Spleen (tissue), 11 donors: ENCODE data around the gene GALNTL6. TPM values are rescaled to one million over a fixed set of nuclear protein-coding genes. Genes with fewer than 3 reads are reported as not detected.

ENCODE experiments used
- DNase-seq: peaks from one replicate; pipeline ENCODE4 v3.0.0-alpha.2; 2020
- H3K27ac ChIP-seq, 8 donors: fragments of 200-600 bp; sonication (generic) in 7 of 8; 1 replicate in 4 of 8; 2 replicates in 4 of 8; pipeline versions ENCODE4 v1.5.0 to v1.8.0; 2016 to 2021; ENCODE audit warnings: inconsistent platforms in 4 of 8, mild to moderate bottlenecking in 4 of 8, moderate library complexity in 1 of 8
- H3K27me3 ChIP-seq, 7 donors: fragments of 200-600 bp; sonication (generic) in 6 of 7; replicated peaks in 1 of 7; 1 replicate in 4 of 7; 2 replicates in 3 of 7; pipeline versions ENCODE4 v1.5.0 to v1.8.0; 2016 to 2021; ENCODE audit warnings: inconsistent platforms in 3 of 7, mild to moderate bottlenecking in 1 of 7
- H3K36me3 ChIP-seq, 6 donors: fragments of 200-600 bp; sonication (generic) in 5 of 6; 1 replicate in 4 of 6; 2 replicates in 2 of 6; pipeline versions ENCODE4 v1.5.0 to v1.8.0; 2016 to 2021; ENCODE audit warnings: inconsistent platforms in 2 of 6
- H3K4me1 ChIP-seq, 6 donors: fragments of 200-600 bp; sonication (generic) in 5 of 6; 1 replicate in 3 of 6; 2 replicates in 3 of 6; pipeline versions ENCODE4 v1.5.0 to v1.8.0; 2016 to 2021; ENCODE audit warnings: inconsistent platforms in 3 of 6
- H3K4me3 ChIP-seq, 8 donors: fragments of 200-600 bp; sonication (generic) in 7 of 8; 1 replicate in 4 of 8; 2 replicates in 4 of 8; pipeline versions ENCODE4 v1.5.0 to v1.8.0; 2016 to 2021; ENCODE audit warnings: inconsistent platforms in 4 of 8, mild to moderate bottlenecking in 4 of 8, moderate library complexity in 2 of 8
- H3K9me3 ChIP-seq, 8 donors: fragments of 200-600 bp; sonication (generic) in 7 of 8; 1 replicate in 4 of 8; 2 replicates in 4 of 8; pipeline versions ENCODE4 v1.5.0 to v1.8.0; 2016 to 2021; ENCODE audit warnings: inconsistent platforms in 4 of 8
- CTCF ChIP-seq, 11 experiments: fragments of 200-600 bp in 7 of 11; fragments of 450-650 bp in 4 of 11; sonication (generic) in 4 of 11; IDR thresholded peaks in 8 of 11; conservative IDR thresholded peaks in 3 of 11; 1 replicate in 7 of 11; 2 replicates in 4 of 11; pipeline versions ENCODE4 v1.4.0 to v1.8.0; 2016 to 2021; ENCODE audit warnings: antibody characterized with exemption in 11 of 11, inconsistent platforms in 4 of 11, mild to moderate bottlenecking in 1 of 11
- POLR2A ChIP-seq, 3 donors: fragments of 450-650 bp; IDR thresholded peaks; one replicate each; pipeline ENCODE4 v1.5.1; 2017; ENCODE audit warnings: antibody characterized with exemption in 3 of 3, mild to moderate bottlenecking in 1 of 3
- POLR2AphosphoS5 ChIP-seq, 3 donors: sonication (generic); formaldehyde crosslinking; IDR thresholded peaks; one replicate each; pipeline ENCODE4 v1.5.1; 2017; ENCODE audit warnings: antibody characterized with exemption in 3 of 3
- WGBS, 5 donors: extraction: QIAGEN DNeasy Blood & Tissue Kit in 3 of 5; methylation state at CpG; one replicate each; pipeline versions ENCODE4 v1.1.5 to v1.1.7; 2013 to 2018; 5-methylcytosine and 5-hydroxymethylcytosine counted together
- intact Hi-C: fragments of 100-400 bp; cut with DNase I; formaldehyde crosslinking; loops from one replicate; pipeline ENCODE4 v1.15.0; 2023; ENCODE audit warnings: low total_unique reads
- polyA plus RNA-seq, 3 donors: library from polyadenylated mRNA; stranded (reverse); fragments of 200-250 nt; gene quantifications; one replicate each; pipeline ENCODE4 v1.2.1, GENCODE V29; 2013
- total RNA-seq, 7 donors: library from RNA; depleted of rRNA in 3 of 7; stranded (reverse); fragments of >200 nt in 3 of 7; fragmentation: NEBNext Ultra II Directional in 4 of 7; extraction: Animal tissue kit (Norgen Biotek cat#: 25700) in 4 of 7; gene quantifications; one replicate each; pipeline versions ENCODE4 v1.1.0 to v1.2.1, GENCODE V29; 2016 to 2021
- donor health status: healthy with polysubstance abuse.
- donor health status: DM: no; HTN: no; CAD: no; lungs with moderate emphysema.
- donor health status: DM: no; HTN: no; CAD: no.
- donor health status: Bipolar disorder and iron deficiency.
- donor health status: healthy.
- donor health status: DM: no; HTN: no; CAD: no.
- donor health status: DM: yes; HTN: yes; CAD: no.

Gene GALNTL6
- total and polyA plus RNA-seq, 10 donors = 3.2 to 12.5 (median 7.1) TPM

- Histone ChIP-seq H3K27ac (no peak overlapping the region), H3K9me3 (no peaks in the 10 kb centered on the region), H3K4me1 (no peaks in the 10 kb centered on the region), H3K4me3 (no peak overlapping the region), H3K36me3 (no peaks in the 10 kb centered on the region), H3K27me3 (no peaks in the 10 kb centered on the region)
- intact Hi-C loops = no loop called here
- no peak for TF ChIP-seq POLR2AphosphoS5 (IDR thresholded peaks at IDR 0.05)
- TF ChIP-seq POLR2A (IDR thresholded peaks at IDR 0.05) = no peak
- TF ChIP-seq CTCF (IDR thresholded peaks at IDR 0.05 in 8 of 11, conservative IDR thresholded peaks at IDR 0.05 in 3 of 11) = no peak
- no peak for DNase-seq
- WGBS, 5 donors = 71 to 83% (median 79%) methylated on average over 3 of the region's 3 CpGs
Observed at GRCh38 chr4:172654457-172654856, 841.3 kb downstream of the GALNTL6 start.

DNA sequence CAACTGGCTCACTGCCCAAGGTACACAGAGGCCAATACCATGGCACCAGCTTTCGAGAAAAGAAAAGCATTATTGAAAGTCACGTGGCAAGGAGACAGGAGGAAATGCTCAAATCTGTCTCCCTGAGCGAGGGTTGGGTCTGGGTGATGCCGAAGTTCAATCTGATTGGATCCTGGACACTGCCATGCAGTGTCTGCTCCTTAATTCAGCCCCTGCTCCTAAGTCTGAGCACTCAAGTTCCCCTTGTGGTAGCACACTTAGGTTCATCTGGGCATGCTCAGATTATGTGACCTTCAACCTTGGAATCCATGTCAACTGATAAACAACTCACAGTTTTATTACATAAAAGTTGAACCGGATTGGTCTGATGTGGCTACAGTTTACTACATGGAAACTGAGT is 842.9 kb downstream of the GALNTL6 start:
- intact Hi-C loops = no loop called here
- DNase-seq = no peak
- 76 to 89% (median 79%) methylated on average over 5 of the region's 5 CpGs for WGBS, 5 donors
- Histone ChIP-seq H3K36me3 (no peaks in the 10 kb centered on the region), H3K4me1 (no peaks in the 10 kb centered on the region), H3K27me3 (no peaks in the 10 kb centered on the region), H3K27ac (no peak overlapping the region), H3K9me3 (no peaks in the 10 kb centered on the region), H3K4me3 (no peak overlapping the region)
- no peak for TF ChIP-seq POLR2A (IDR thresholded peaks at IDR 0.05)
- TF ChIP-seq POLR2AphosphoS5 (IDR thresholded peaks at IDR 0.05) = no peak
- TF ChIP-seq CTCF (IDR thresholded peaks at IDR 0.05 in 8 of 11, conservative IDR thresholded peaks at IDR 0.05 in 3 of 11) = no peak

GRCh38 chr4:172657081-172657480 is 843.9 kb downstream of the GALNTL6 start:
- no peaks in the 10 kb centered on the region for H3K36me3 ChIP-seq
- DNase-seq = no peak
- 79 to 89% (median 83%) methylated on average over 6 of the region's 6 CpGs for WGBS, 5 donors

DNA sequence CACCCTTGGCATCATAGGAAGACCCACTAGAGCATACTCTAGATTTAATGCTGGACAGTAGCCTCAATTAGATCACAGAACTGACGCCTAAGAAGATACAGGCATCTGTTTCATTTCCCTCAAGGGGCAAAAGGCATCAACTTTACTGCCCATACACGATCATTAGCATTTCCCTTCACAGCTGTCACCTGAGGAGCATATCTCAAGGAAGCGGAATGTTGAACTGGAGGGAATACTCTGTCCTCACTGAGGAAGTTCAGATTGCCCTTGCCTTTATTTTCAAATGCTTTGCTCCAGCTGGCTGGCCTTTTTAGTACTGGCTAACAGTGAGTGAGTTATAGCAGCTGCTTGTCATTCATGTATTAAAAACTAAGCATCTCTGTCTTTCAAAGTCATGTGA is 847.0 kb downstream of the GALNTL6 start:
- no peak for DNase-seq
- no peak for TF ChIP-seq POLR2A (IDR thresholded peaks at IDR 0.05)
- no peak for TF ChIP-seq POLR2AphosphoS5 (IDR thresholded peaks at IDR 0.05)
- TF ChIP-seq CTCF (IDR thresholded peaks at IDR 0.05 in 8 of 11, conservative IDR thresholded peaks at IDR 0.05 in 3 of 11) = no peak
- intact Hi-C loops = no loop called here
- Histone ChIP-seq H3K9me3 (no peaks in the 10 kb centered on the region), H3K36me3 (no peaks in the 10 kb centered on the region), H3K27ac (no peak overlapping the region), H3K4me3 (no peak overlapping the region), H3K27me3 (no peaks in the 10 kb centered on the region), H3K4me1 (no peaks in the 10 kb centered on the region)
- 53 to 70% (median 64%) methylated on average over 3 of the region's 3 CpGs for WGBS, 5 donors

More at GRCh38 chr4:172657081-172657480, 843.9 kb downstream of the GALNTL6 start:
- Histone ChIP-seq H3K4me3 (no peak overlapping the region), H3K27me3 (no peaks in the 10 kb centered on the region), H3K9me3 (no peaks in the 10 kb centered on the region), H3K27ac (no peak overlapping the region), H3K4me1 (no peaks in the 10 kb centered on the region)
- TF ChIP-seq CTCF (IDR thresholded peaks at IDR 0.05 in 8 of 11, conservative IDR thresholded peaks at IDR 0.05 in 3 of 11) (no peak), POLR2AphosphoS5 (IDR thresholded peaks at IDR 0.05) (no peak), POLR2A (IDR thresholded peaks at IDR 0.05) (no peak)
- intact Hi-C loops = no loop called here
